Putamen (tissue), 1 donor: ENCODE data around the gene STXBP2.

Source experiments
- DNase-seq: peaks from one replicate; pipeline ENCODE4 v3.0.0-alpha.2; 2016; ENCODE audit warnings: low spot score

The STXBP2 gene

GRCh38 chr19:7650148-7650547 lies 13.2 kb downstream of the STXBP2 start:
- no peak for DNase-seq

GRCh38 chr19:7652061-7652641 lies 15.2 kb downstream of the STXBP2 start:
- peak; percentile 39 for DNase-seq

- DNase-seq: no peak
Observed at GRCh38 chr19:7654401-7654800, 17.5 kb downstream of the STXBP2 start.

- DNase-seq: no peak
Observed at GRCh38 chr19:7655581-7655980, 18.7 kb downstream of the STXBP2 start.

- DNase-seq: no peak
Observed at GRCh38 chr19:7657131-7657751, 20.3 kb downstream of the STXBP2 start.

GRCh38 chr19:7658219-7658686 lies 21.3 kb downstream of the STXBP2 start:
- no peak for DNase-seq

- no peak for DNase-seq
Observed at GRCh38 chr19:7661744-7662538, 25.0 kb downstream of the STXBP2 start.

GRCh38 chr19:7662657-7663056 lies 25.7 kb downstream of the STXBP2 start:
- DNase-seq: no peak

- no peak for DNase-seq
Observed at GRCh38 chr19:7663706-7664105, 26.8 kb downstream of the STXBP2 start.

GRCh38 chr19:7665076-7665475 lies 28.2 kb downstream of the STXBP2 start:
- DNase-seq: no peak

GRCh38 chr19:7668842-7669241 lies 31.9 kb downstream of the STXBP2 start, which contains the start of gene RETN:
RETN (plus strand) TSS chr19:7669049; CDS start chr19:7669327, 278 bp downstream.
- no peak for DNase-seq

GRCh38 chr19:7669641-7670040 lies 32.7 kb downstream of the STXBP2 start:
- no peak for DNase-seq

- peak; percentile 24 for DNase-seq
Observed at GRCh38 chr19:7670150-7670783, 33.4 kb downstream of the STXBP2 start.

GRCh38 chr19:7670790-7671189 lies 33.9 kb downstream of the STXBP2 start:
- DNase-seq: no peak

- no peak for DNase-seq
Observed at GRCh38 chr19:7672522-7672921, 35.6 kb downstream of the STXBP2 start.

- DNase-seq: no peak
Observed at GRCh38 chr19:7674010-7675005, 37.4 kb downstream of the STXBP2 start.

GRCh38 chr19:7676376-7676775 lies 39.5 kb downstream of the STXBP2 start:
- no peak for DNase-seq

- DNase-seq: no peak
Observed at GRCh38 chr19:7676854-7677253, 39.9 kb downstream of the STXBP2 start, which contains the start of gene MCEMP1. MCEMP1 (plus strand) TSS chr19:7677090; CDS start chr19:7677121, 31 bp downstream.

- no peak for DNase-seq
Observed at GRCh38 chr19:7677669-7678311, 40.9 kb downstream of the STXBP2 start.

GRCh38 chr19:7678971-7679751 lies 42.3 kb downstream of the STXBP2 start:
- peak; percentile 18 for DNase-seq
